Measurements from ENCODE around the gene ETF1. TPM values are rescaled to one million over a fixed set of nuclear protein-coding genes. Genes with fewer than 3 reads are reported as not detected.

ETF1 gene
- total RNA-seq, 1 donor from 2014 or later, result 149 TPM

DNA sequence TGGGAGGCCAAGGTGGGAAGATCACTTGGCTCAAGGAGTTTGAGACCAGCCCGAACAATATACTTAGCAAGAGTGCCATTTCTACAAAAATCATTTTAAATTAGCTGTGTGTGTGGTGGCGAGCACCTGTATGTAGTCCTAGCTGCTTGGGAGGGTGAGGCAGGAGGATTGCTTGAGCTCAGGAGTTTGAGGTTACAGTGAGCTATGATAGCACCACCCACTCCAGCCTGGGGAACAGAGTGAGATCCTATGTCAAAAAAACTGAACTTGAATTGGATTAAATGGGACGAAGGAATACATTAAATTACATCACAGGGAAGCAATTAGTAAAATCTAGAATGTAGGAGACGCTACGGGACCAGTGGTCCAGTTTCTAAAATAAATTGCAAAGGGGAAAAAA, 6.4 kb upstream of the ETF1 start:
- no peak for DNase-seq (ENCODE audit: low read depth)
- H3K4me3 ChIP-seq (ENCODE audit: low read depth, low read length), result no peak overlapping the region
- H3K27me3 ChIP-seq (ENCODE audit: control insufficient read depth, insufficient read depth, low read length), result no peaks in the 10 kb centered on the region
- no peaks in the 10 kb centered on the region for H3K36me3 ChIP-seq (ENCODE audit: control insufficient read depth, insufficient read depth, low read length)
- no peak for TF ChIP-seq CTCF (IDR thresholded peaks at IDR 0.05; ENCODE audit: insufficient read depth, low read length, poor library complexity, severe bottlenecking)

- no peak overlapping the region for H3K4me3 ChIP-seq (ENCODE audit: low read depth, low read length)
- TF ChIP-seq CTCF (IDR thresholded peaks at IDR 0.05; ENCODE audit: insufficient read depth, low read length, poor library complexity, severe bottlenecking), result no peak
- no peaks in the 10 kb centered on the region for H3K36me3 ChIP-seq (ENCODE audit: control insufficient read depth, insufficient read depth, low read length)
- no peaks in the 10 kb centered on the region for H3K27me3 ChIP-seq (ENCODE audit: control insufficient read depth, insufficient read depth, low read length)
- no peak for DNase-seq (ENCODE audit: low read depth)
Observed at GRCh38 chr5:138545919-138546562, 3.0 kb upstream of the ETF1 start.

GRCh38 chr5:138544181-138545134, 1.4 kb upstream of the ETF1 start:
- H3K4me3 ChIP-seq (ENCODE audit: low read depth, low read length), result peak overlapping the region; percentile 71
- no peaks in the 10 kb centered on the region for H3K27me3 ChIP-seq (ENCODE audit: control insufficient read depth, insufficient read depth, low read length)
- DNase-seq (ENCODE audit: low read depth), result no peak
- no peak for TF ChIP-seq CTCF (IDR thresholded peaks at IDR 0.05; ENCODE audit: insufficient read depth, low read length, poor library complexity, severe bottlenecking)
- H3K36me3 ChIP-seq (ENCODE audit: control insufficient read depth, insufficient read depth, low read length), result no peaks in the 10 kb centered on the region

DNA sequence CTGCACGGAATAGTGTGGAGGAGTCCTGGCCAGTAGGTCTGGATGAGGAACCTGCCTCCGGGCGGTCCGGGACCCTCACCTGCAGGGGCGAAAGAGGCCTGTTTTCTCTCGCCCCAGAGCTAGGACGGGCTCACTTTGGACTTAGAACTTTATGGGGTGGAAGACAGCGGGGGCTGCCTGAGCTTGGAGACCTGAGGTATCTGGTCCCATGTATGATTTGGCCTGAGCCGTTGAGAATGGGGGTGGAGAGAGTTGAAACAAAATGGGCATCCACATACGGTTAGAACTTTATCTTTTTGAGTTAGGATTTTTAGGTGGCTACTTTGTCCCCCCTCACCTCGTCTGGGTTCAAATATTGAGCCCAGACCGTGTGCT, 681 bp upstream of the ETF1 start:
- Histone ChIP-seq H3K36me3 (ENCODE audit: control insufficient read depth, insufficient read depth, low read length) (no peaks in the 10 kb centered on the region), H3K4me3 (ENCODE audit: low read depth, low read length) (peak overlapping the region; percentile 71), H3K27me3 (ENCODE audit: control insufficient read depth, insufficient read depth, low read length) (no peaks in the 10 kb centered on the region)
- DNase-seq (ENCODE audit: low read depth), result no peak
- no peak for TF ChIP-seq CTCF (IDR thresholded peaks at IDR 0.05; ENCODE audit: insufficient read depth, low read length, poor library complexity, severe bottlenecking)

DNA sequence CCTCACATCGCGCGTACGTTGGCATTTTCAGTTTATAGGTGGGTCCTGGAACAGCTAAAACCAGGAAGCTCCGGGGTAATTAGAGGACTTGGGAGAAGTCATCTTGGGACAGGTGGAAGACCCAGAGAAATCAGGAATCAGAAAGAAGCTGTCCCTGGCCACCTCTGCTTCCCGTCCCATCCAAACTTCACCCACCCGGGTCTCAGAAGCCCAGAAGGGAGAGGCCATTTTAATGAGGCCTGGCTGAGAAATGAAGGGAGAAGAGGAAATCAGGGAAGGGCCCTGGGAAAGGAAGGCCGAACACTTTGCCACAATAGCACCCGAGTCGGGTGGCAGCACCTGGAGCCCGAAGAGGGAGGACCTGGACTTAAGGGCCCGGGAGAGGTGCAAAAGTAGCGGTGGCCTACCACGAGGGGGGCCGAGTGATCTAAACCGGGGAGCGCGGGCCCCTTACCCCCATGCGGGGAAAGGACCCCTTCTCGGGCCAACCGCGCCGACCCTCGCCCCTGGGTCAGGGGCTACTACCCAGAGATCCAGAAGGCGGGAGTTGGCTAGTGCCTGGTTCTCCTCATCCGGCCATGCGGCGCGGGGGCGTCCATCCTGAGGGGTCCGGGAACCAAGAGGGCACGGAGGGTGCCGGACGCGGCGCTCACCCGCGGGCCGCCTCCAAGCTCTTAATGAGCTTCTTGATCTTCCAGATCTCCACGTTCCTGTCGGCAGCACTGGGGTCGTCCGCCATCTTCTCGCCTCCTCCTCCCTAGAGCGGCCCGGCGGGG, 668 bp downstream of the ETF1 start:
- no peak for DNase-seq (ENCODE audit: low read depth)
- TF ChIP-seq CTCF (IDR thresholded peaks at IDR 0.05; ENCODE audit: insufficient read depth, low read length, poor library complexity, severe bottlenecking), result no peak

More for the DNA sequence above, 668 bp downstream of the ETF1 start:
- Histone ChIP-seq H3K27me3 (ENCODE audit: control insufficient read depth, insufficient read depth, low read length) (no peaks in the 10 kb centered on the region), H3K36me3 (ENCODE audit: control insufficient read depth, insufficient read depth, low read length) (no peaks in the 10 kb centered on the region), H3K4me3 (ENCODE audit: low read depth, low read length) (peak overlapping the region; percentile 70)
